ENCODE measurements around the gene INPP5A.

The INPP5A gene

GRCh38 chr10:132685921-132686680 is 148.5 kb downstream of the INPP5A start:
- Histone ChIP-seq H3K27me3 (ENCODE audit: insufficient read depth, poor library complexity, severe bottlenecking) (no peaks in the 10 kb centered on the region), H3K4me3 (replicated peaks; ENCODE audit: insufficient read depth, low read length) (no peak overlapping the region)

GRCh38 chr10:132687181-132687892 is 149.8 kb downstream of the INPP5A start:
- H3K4me3 ChIP-seq (replicated peaks; ENCODE audit: insufficient read depth, low read length) = no peak overlapping the region
- no peak for TF ChIP-seq POLR2AphosphoS5 (IDR thresholded peaks at IDR 0.05; ENCODE audit: low read depth)
- no peak for TF ChIP-seq SPI1 (IDR thresholded peaks at IDR 0.05; ENCODE audit: borderline replicate concordance, low read depth)
- TF ChIP-seq CTCF (IDR thresholded peaks at IDR 0.05; ENCODE audit: insufficient read depth, low read length) = no peak
- no peak overlapping the region for H3K27ac ChIP-seq (replicated peaks)
- H3K27me3 ChIP-seq (ENCODE audit: insufficient read depth, poor library complexity, severe bottlenecking) = no peaks in the 10 kb centered on the region
- DNase-seq (ENCODE audit: low read depth in 1 of 2, low spot score in 1 of 2) = no peak

More at GRCh38 chr10:132685921-132686680, 148.5 kb downstream of the INPP5A start:
- TF ChIP-seq SPI1 (IDR thresholded peaks at IDR 0.05; ENCODE audit: borderline replicate concordance, low read depth) (no peak), POLR2AphosphoS5 (IDR thresholded peaks at IDR 0.05; ENCODE audit: low read depth) (no peak), CTCF (IDR thresholded peaks at IDR 0.05; ENCODE audit: insufficient read depth, low read length) (no peak), GABPA (IDR thresholded peaks at IDR 0.05; ENCODE audit: low read depth) (no peak), REST (IDR thresholded peaks at IDR 0.05; ENCODE audit: insufficient replicate concordance, low read depth) (no peak)
- DNase-seq (ENCODE audit: low read depth in 1 of 2, low spot score in 1 of 2) = no peak
- no peak overlapping the region for H3K27ac ChIP-seq (replicated peaks)

GRCh38 chr10:132687893-132688579 is 150.4 kb downstream of the INPP5A start:
- DNase-seq (ENCODE audit: low read depth in 1 of 2, low spot score in 1 of 2) = no peak
- TF ChIP-seq SPI1 (IDR thresholded peaks at IDR 0.05; ENCODE audit: borderline replicate concordance, low read depth) = no peak
- TF ChIP-seq CTCF (IDR thresholded peaks at IDR 0.05; ENCODE audit: insufficient read depth, low read length) = no peak
- TF ChIP-seq REST (IDR thresholded peaks at IDR 0.05; ENCODE audit: insufficient replicate concordance, low read depth) = no peak
- Histone ChIP-seq H3K27ac (replicated peaks) (no peak overlapping the region), H3K4me3 (replicated peaks; ENCODE audit: insufficient read depth, low read length) (no peak overlapping the region), H3K27me3 (ENCODE audit: insufficient read depth, poor library complexity, severe bottlenecking) (no peaks in the 10 kb centered on the region)
